Measurements from ENCODE around the gene CSNK1A1.
A peak's percentile ranks its signal among the peaks of the same experiment; 100 is the strongest.

CSNK1A1 gene

DNA sequence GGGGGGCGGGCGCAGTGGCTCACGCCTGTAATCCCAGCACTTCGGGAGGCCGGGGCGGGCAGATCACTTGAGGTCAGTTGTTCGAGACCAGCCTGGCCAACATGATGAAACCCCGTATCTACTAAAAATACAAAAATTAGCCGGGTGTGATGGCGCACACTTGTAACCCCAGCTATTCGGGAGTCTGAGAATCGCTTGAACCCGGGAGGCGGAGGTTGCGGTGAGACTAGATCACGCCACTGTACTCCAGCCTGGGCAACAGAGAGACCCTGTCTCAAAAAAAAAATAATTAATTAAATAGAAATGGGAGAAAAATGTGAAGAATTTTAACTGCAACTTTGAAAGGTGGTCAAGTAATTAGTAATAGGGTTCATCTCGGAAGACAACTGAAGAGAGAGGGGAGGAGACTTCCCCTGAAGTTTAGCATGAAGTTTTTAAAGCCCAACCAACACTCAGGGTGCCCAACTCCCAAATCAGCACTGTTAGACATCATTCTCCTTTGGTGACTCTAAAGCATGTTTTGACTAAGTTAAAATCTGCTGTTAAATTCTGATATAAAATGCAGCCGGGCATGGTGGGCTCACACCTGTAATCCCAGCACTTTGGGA is 1.4 kb upstream of the CSNK1A1 start:
- Histone ChIP-seq H3K4me1 (ENCODE audit: insufficient read depth, insufficient read length) (no peaks in the 10 kb centered on the region), H3K9me3 (ENCODE audit: insufficient read depth, low read length) (no peaks in the 10 kb centered on the region), H3K4me3 (ENCODE audit: insufficient read length, low read depth) (no peak overlapping the region), H3K36me3 (ENCODE audit: insufficient read depth, insufficient read length, low read length) (peaks cover 29% of the 10 kb centered on the region), H3K27me3 (ENCODE audit: insufficient read depth, insufficient read length) (no peaks in the 10 kb centered on the region), H3K9ac (ENCODE audit: insufficient read length, low read depth) (peak overlapping the region; percentile 32)
- no peak for DNase-seq (ENCODE audit: low read depth, low spot score)
- TF ChIP-seq ZNF274 (IDR thresholded peaks at IDR 0.05; ENCODE audit: low read depth, low read length) (no peak), SUZ12 (IDR thresholded peaks at IDR 0.05; ENCODE audit: extremely low read depth, insufficient read depth, insufficient read length) (no peak), YY1 (IDR thresholded peaks at IDR 0.05; ENCODE audit: insufficient read depth, insufficient read length) (no peak)

DNA sequence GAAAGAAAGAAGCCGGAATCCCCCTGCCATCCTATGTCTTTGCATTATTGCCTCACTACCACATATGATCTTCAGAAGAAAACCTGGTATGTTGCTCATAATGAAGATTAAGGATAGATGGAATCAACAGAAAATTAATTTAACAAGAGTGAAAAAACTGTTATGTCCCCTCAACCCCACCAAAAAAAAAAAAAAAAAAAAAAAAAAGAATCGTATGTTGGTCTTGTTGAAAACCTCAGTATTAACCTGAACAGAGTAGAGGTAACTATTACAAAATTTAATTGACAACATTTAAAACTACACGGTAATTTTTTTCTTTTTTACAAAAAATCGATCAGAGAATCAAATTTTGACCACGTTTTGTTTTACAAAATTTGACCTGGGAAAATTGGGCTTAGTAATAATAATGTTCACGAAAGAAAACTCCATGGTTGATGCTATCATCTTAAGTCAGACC is 827 bp upstream of the CSNK1A1 start:
- H3K4me1 ChIP-seq (ENCODE audit: insufficient read depth, insufficient read length): no peaks in the 10 kb centered on the region

GRCh38 chr5:149550594-149551226 is 529 bp downstream of the CSNK1A1 start:
- Histone ChIP-seq H3K9ac (ENCODE audit: insufficient read length, low read depth) (peak overlapping the region; percentile 98), H3K9me3 (ENCODE audit: insufficient read depth, low read length) (no peaks in the 10 kb centered on the region), H3K4me1 (ENCODE audit: insufficient read depth, insufficient read length) (peaks cover under 1% of the 10 kb centered on the region), H3K27me3 (ENCODE audit: insufficient read depth, insufficient read length) (no peaks in the 10 kb centered on the region), H3K4me3 (ENCODE audit: insufficient read length, low read depth) (peak overlapping the region; percentile 94), H3K36me3 (ENCODE audit: insufficient read depth, insufficient read length, low read length) (peaks cover 47% of the 10 kb centered on the region)
- DNase-seq (ENCODE audit: low read depth, low spot score): no peak
- TF ChIP-seq ZNF274 (IDR thresholded peaks at IDR 0.05; ENCODE audit: low read depth, low read length): no peak
- TF ChIP-seq YY1 (IDR thresholded peaks at IDR 0.05; ENCODE audit: insufficient read depth, insufficient read length): no peak
- TF ChIP-seq SUZ12 (IDR thresholded peaks at IDR 0.05; ENCODE audit: extremely low read depth, insufficient read depth, insufficient read length): no peak

More for the DNA sequence above, 827 bp upstream of the CSNK1A1 start:
- Histone ChIP-seq H3K4me3 (ENCODE audit: insufficient read length, low read depth) (peak overlapping the region; percentile 94), H3K36me3 (ENCODE audit: insufficient read depth, insufficient read length, low read length) (peaks cover 35% of the 10 kb centered on the region), H3K27me3 (ENCODE audit: insufficient read depth, insufficient read length) (no peaks in the 10 kb centered on the region), H3K9me3 (ENCODE audit: insufficient read depth, low read length) (no peaks in the 10 kb centered on the region), H3K9ac (ENCODE audit: insufficient read length, low read depth) (peak overlapping the region; percentile 65)
- DNase-seq (ENCODE audit: low read depth, low spot score): no peak
- no peak for TF ChIP-seq YY1 (IDR thresholded peaks at IDR 0.05; ENCODE audit: insufficient read depth, insufficient read length)
- TF ChIP-seq ZNF274 (IDR thresholded peaks at IDR 0.05; ENCODE audit: low read depth, low read length): no peak
- TF ChIP-seq SUZ12 (IDR thresholded peaks at IDR 0.05; ENCODE audit: extremely low read depth, insufficient read depth, insufficient read length): no peak

GRCh38 chr5:149550268-149550583 is 1.0 kb downstream of the CSNK1A1 start:
- H3K36me3 ChIP-seq (ENCODE audit: insufficient read depth, insufficient read length, low read length): peaks cover 51% of the 10 kb centered on the region
- no peaks in the 10 kb centered on the region for H3K9me3 ChIP-seq (ENCODE audit: insufficient read depth, low read length)
- peaks cover 4% of the 10 kb centered on the region for H3K4me1 ChIP-seq (ENCODE audit: insufficient read depth, insufficient read length)
- no peak for TF ChIP-seq YY1 (IDR thresholded peaks at IDR 0.05; ENCODE audit: insufficient read depth, insufficient read length)
- TF ChIP-seq SUZ12 (IDR thresholded peaks at IDR 0.05; ENCODE audit: extremely low read depth, insufficient read depth, insufficient read length): no peak
- TF ChIP-seq ZNF274 (IDR thresholded peaks at IDR 0.05; ENCODE audit: low read depth, low read length): no peak
- H3K27me3 ChIP-seq (ENCODE audit: insufficient read depth, insufficient read length): no peaks in the 10 kb centered on the region
- peak overlapping the region; percentile 94 for H3K4me3 ChIP-seq (ENCODE audit: insufficient read length, low read depth)
- DNase-seq (ENCODE audit: low read depth, low spot score): no peak
- peak overlapping the region; percentile 98 for H3K9ac ChIP-seq (ENCODE audit: insufficient read length, low read depth)

- peaks cover 4% of the 10 kb centered on the region for H3K4me1 ChIP-seq (ENCODE audit: insufficient read depth, insufficient read length)
- no peaks in the 10 kb centered on the region for H3K9me3 ChIP-seq (ENCODE audit: insufficient read depth, low read length)
Observed at GRCh38 chr5:149549461-149550267, 1.6 kb downstream of the CSNK1A1 start.

DNA sequence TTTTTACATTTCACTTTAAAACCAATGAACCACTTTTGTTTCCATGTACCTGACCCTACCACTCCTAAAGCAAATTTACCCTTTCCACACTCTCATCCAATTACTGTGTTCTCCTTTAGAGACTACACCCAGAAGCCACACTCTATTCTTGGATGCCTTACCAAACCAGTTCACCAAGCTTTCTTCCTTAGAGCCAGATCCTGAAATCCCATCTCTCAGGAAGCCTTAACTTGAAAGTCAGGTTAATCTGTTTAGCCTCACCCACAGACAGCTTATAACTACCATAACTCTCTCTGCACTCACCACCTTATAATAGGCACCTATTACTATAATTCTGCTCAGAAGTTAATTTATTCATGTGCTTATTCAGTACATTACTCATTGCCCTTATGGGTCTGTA is 4.3 kb downstream of the CSNK1A1 start:
- Histone ChIP-seq H3K9ac (ENCODE audit: insufficient read length, low read depth) (no peak overlapping the region), H3K4me3 (ENCODE audit: insufficient read length, low read depth) (no peak overlapping the region), H3K9me3 (ENCODE audit: insufficient read depth, low read length) (no peaks in the 10 kb centered on the region), H3K36me3 (ENCODE audit: insufficient read depth, insufficient read length, low read length) (peaks cover 71% of the 10 kb centered on the region), H3K27me3 (ENCODE audit: insufficient read depth, insufficient read length) (no peaks in the 10 kb centered on the region), H3K4me1 (ENCODE audit: insufficient read depth, insufficient read length) (peaks cover 4% of the 10 kb centered on the region)
- TF ChIP-seq YY1 (IDR thresholded peaks at IDR 0.05; ENCODE audit: insufficient read depth, insufficient read length): no peak
- TF ChIP-seq SUZ12 (IDR thresholded peaks at IDR 0.05; ENCODE audit: extremely low read depth, insufficient read depth, insufficient read length): no peak
- no peak for TF ChIP-seq ZNF274 (IDR thresholded peaks at IDR 0.05; ENCODE audit: low read depth, low read length)
- DNase-seq (ENCODE audit: low read depth, low spot score): no peak

More at GRCh38 chr5:149549461-149550267, 1.6 kb downstream of the CSNK1A1 start:
- no peaks in the 10 kb centered on the region for H3K27me3 ChIP-seq (ENCODE audit: insufficient read depth, insufficient read length)
- peak; percentile 56 for TF ChIP-seq YY1 (IDR thresholded peaks at IDR 0.05; ENCODE audit: insufficient read depth, insufficient read length)
- TF ChIP-seq ZNF274 (IDR thresholded peaks at IDR 0.05; ENCODE audit: low read depth, low read length): no peak
- H3K4me3 ChIP-seq (ENCODE audit: insufficient read length, low read depth): peak overlapping the region; percentile 94
- DNase-seq (ENCODE audit: low read depth, low spot score): no peak
- peaks cover 57% of the 10 kb centered on the region for H3K36me3 ChIP-seq (ENCODE audit: insufficient read depth, insufficient read length, low read length)
- H3K9ac ChIP-seq (ENCODE audit: insufficient read length, low read depth): peak overlapping the region; percentile 98

- DNase-seq (ENCODE audit: low read depth, low spot score): no peak
- H3K27me3 ChIP-seq (ENCODE audit: insufficient read depth, insufficient read length): no peaks in the 10 kb centered on the region
- H3K4me1 ChIP-seq (ENCODE audit: insufficient read depth, insufficient read length): peaks cover 4% of the 10 kb centered on the region
- no peaks in the 10 kb centered on the region for H3K9me3 ChIP-seq (ENCODE audit: insufficient read depth, low read length)
- H3K9ac ChIP-seq (ENCODE audit: insufficient read length, low read depth): no peak overlapping the region
- TF ChIP-seq YY1 (IDR thresholded peaks at IDR 0.05; ENCODE audit: insufficient read depth, insufficient read length) (no peak), SUZ12 (IDR thresholded peaks at IDR 0.05; ENCODE audit: extremely low read depth, insufficient read depth, insufficient read length) (no peak), ZNF274 (IDR thresholded peaks at IDR 0.05; ENCODE audit: low read depth, low read length) (no peak)
- peaks cover 80% of the 10 kb centered on the region for H3K36me3 ChIP-seq (ENCODE audit: insufficient read depth, insufficient read length, low read length)
- no peak overlapping the region for H3K4me3 ChIP-seq (ENCODE audit: insufficient read length, low read depth)
Observed at GRCh38 chr5:149545327-149545726, 5.9 kb downstream of the CSNK1A1 start.

All from NT2/D1 (cell line).